GM12864 (cell line): ENCODE measurements around the gene PMVK.

ENCODE experiments used
- DNase-seq: peaks from one replicate; pipeline ENCODE4 v3.0.0-alpha.2; 2011; ENCODE audit warnings: low read depth
- H3K4me3 ChIP-seq: 2 replicates; pipeline ENCODE4 v1.5.1; 2011; ENCODE audit warnings: mild to moderate bottlenecking, low read depth, low read length, control low read depth
- TF ChIP-seq, protein P1 (sequence below): IDR thresholded peaks from 2 replicates; pipeline ENCODE4 v1.5.1; 2011; ENCODE audit warnings: low read depth, mild to moderate bottlenecking, moderate library complexity, low read length, control low read depth, inconsistent platforms; ENCODE audit errors: missing control alignments

PMVK gene

DNA sequence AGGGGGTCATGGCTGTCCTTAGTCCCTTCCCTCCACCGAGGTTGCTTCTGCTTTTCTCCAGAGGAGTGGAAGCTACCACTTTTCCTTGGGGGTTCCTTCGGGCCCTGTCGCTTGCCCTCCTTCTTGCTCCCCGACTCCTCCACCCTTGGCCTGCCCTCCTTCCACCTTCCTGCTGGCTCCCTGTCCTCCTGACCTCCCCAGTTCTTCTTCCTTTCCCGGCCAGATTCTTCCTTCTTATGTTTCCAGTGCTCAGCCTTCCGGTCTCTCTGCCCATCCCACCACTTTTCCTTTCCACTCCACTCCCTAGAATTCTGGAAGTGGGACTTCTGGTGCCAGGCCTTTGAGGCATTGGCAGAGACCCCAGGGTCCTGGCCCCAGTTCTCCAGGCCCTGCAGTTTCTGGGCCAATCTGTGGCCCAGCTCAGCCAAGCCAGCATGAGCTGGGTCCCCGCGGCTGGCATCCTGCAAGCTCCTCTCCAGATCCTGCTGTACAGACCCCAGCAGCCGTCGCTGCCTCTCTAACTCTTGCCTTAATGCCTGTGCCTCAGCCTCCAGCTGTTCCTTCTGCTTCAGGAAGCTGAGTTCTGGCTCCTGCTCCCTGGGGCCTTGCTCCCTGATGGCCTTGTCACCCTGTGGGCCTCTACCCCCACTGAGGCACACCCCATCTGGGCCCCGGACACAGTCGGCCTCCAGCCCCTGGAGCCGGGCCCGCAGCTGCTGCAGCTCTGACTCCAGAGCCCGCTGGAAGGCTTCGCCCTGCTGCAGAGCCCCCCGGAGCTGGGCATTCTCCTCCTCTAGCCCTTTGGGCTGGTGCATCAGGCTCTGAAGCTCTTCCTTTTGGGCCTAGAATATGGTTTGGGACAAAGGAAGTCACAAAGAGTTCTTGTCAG lies 9.7 kb upstream of the PMVK start:
- no peak overlapping the region for H3K4me3 ChIP-seq
- TF ChIP-seq, protein P1, sequence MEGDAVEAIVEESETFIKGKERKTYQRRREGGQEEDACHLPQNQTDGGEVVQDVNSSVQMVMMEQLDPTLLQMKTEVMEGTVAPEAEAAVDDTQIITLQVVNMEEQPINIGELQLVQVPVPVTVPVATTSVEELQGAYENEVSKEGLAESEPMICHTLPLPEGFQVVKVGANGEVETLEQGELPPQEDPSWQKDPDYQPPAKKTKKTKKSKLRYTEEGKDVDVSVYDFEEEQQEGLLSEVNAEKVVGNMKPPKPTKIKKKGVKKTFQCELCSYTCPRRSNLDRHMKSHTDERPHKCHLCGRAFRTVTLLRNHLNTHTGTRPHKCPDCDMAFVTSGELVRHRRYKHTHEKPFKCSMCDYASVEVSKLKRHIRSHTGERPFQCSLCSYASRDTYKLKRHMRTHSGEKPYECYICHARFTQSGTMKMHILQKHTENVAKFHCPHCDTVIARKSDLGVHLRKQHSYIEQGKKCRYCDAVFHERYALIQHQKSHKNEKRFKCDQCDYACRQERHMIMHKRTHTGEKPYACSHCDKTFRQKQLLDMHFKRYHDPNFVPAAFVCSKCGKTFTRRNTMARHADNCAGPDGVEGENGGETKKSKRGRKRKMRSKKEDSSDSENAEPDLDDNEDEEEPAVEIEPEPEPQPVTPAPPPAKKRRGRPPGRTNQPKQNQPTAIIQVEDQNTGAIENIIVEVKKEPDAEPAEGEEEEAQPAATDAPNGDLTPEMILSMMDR, result no peak
- no peak for DNase-seq

DNA sequence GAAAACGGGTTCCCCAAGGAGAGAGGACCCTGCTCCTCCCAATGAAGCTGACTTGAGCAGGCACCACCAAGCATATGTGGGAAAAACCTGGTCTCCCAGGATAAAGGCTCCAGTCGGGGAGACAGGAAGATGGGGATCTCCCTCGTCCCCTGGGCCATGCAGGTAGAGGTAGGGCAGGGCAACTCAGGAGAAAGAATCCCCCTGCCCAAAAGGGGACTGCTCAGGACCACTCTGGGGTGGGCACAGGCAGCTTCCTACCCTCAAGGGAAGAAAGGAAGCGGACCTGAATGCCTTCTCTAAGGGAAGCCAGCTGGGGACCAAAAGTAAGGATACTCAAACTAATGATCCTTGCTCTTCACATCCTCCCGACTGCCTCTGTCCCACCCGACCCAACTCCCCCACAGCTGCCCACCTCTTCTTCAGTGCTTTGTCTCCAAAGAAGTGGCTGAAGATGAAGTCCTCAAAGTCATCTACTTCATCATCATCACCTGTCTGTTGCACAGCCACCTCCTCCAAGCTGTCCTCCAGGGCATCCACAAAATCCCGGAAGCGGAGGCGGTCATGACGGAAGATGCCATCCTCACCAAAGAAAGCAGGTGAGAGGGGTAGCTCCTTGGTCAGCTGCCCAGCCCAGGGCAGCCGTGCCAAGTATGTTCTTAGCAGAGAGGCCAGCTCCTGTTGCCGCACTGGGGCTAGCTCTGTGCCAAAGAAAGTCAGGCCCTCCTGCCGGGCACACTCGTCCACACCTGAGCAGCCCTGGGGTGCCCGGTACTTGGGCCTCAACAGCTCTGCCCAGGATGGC lies 8.8 kb upstream of the PMVK start:
- no peak for DNase-seq
- TF ChIP-seq, protein P1, result no peak
- no peak overlapping the region for H3K4me3 ChIP-seq

DNA sequence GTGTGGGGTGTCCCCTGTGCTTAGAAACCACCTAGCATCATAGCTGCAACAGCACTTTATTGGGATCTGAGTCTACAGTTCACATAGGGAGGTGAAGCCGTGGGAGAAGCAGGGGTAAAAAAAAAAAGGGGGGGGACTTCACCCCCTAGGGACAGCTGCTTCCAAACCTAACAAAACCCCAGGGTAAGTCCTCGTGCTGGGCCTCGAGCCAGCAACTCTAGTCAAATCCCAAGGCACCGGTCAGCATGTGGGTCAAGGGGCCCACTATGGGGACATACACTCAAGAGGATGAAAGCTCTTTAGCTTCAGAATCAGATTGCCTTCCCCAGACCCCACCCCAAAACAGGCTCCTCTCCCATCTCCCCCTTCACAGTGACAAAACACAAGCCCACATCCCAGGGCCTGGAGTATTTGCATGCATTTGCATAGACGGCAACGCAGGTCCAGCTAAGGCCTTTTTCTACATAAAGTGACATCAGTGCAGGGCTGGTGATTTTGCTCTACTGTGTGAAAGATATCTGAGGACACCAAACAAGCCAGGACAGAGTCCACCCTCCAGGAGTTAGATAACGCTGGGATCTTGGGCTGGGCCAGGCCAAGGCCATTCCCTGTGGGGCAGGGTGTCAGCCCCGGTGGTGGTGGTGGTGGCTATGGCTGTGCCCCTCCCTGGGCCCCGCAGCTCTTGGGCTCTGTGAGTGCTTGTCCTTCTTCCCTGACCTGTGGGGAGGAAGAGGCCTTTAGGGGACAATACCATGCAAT lies 8.1 kb upstream of the PMVK start:
- DNase-seq, result no peak
- no peak overlapping the region for H3K4me3 ChIP-seq
- TF ChIP-seq, protein P1, result no peak

DNA sequence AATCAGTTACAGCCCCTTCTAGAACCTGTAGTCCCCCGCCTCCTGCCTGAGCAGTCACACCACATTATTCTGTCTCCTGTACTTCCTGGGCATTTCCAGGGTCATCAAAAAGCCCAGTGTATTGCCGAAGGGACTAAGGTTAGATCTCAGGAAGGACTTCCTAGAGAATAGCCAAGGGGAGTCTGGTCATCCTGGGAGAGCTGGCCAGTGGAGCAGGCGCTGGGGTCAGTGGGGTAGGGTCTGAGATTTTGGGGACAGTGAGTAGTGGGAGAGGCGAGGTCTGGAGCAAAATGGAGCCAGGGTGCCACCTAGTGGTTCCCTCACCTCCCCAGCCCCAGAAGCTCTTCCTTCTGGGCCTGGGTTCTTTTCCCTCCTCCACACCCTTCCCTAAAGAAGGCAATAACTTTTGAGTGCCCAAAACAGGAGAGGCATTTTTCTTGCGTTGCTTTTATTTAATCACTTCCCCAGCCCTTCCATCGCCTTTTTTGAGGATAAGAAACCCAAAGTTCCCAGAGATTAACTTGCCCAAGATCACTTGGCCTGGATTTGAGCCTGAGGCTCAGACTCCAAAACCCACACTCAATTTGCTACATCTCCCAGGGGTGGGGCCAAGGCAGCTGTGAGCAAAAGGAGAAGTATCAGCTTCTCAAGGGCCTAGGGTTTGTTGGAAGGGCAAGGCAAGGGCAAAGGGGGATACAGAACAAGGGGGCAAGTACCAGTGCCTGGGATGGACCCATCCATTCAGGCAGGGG lies 7.3 kb upstream of the PMVK start:
- DNase-seq, result no peak
- TF ChIP-seq, protein P1, result peak; percentile 96
- H3K4me3 ChIP-seq, result peak overlapping the region; percentile 63

DNA sequence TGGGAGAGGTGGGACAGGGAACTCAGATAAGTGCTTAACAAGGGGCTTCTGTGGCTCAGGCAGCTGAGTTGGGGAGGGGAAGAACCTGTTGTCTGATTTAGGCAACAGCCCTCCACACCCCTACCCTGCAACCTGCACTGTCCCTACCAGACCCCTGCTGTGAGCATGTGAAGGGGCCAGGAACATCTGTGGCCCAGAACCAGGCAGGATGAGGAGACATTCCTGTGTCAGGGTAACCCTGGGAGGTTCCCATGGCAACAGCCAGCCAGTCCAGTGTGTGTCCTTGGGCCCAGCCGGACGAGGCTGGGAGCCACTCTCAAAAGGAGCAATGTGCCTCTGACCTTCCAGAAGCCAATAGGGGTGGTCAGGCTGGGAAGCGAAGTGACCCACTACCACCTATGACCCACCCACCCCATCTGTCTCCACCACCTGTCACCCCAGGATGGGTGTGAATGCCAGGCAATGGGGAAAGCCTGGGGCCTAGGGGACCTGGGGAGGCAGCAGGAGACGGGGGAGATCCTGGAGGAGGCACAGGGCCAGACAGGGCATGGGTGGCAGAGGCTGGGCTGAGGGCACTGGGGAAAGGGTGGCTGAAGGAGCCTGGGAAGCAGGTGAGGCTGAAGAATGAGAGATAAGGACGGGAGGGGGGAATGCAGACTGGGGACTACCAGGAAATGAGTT lies 5.0 kb upstream of the PMVK start:
- H3K4me3 ChIP-seq, result peak overlapping the region; percentile 63
- TF ChIP-seq, protein P1, result no peak
- DNase-seq, result no peak
